ENCODE results near the gene AOPEP.

AOPEP gene

GRCh38 chr9:94851467-94851866 lies 125.0 kb downstream of the AOPEP start:
- DNase-seq = no peak

GRCh38 chr9:94851892-94852291 lies 125.4 kb downstream of the AOPEP start:
- no peak for DNase-seq

- DNase-seq = no peak
Measured at GRCh38 chr9:94852373-94852772, 125.9 kb downstream of the AOPEP start.

GRCh38 chr9:94853887-94854286 lies 127.4 kb downstream of the AOPEP start:
- no peak for DNase-seq

GRCh38 chr9:94855903-94856302 lies 129.4 kb downstream of the AOPEP start:
- DNase-seq = peak; percentile 42

- DNase-seq = no peak
Measured at GRCh38 chr9:94857791-94858190, 131.3 kb downstream of the AOPEP start.

GRCh38 chr9:94859226-94859625 lies 132.7 kb downstream of the AOPEP start:
- DNase-seq = no peak

GRCh38 chr9:94859891-94860290 lies 133.4 kb downstream of the AOPEP start:
- no peak for DNase-seq

- peak; percentile 91 for DNase-seq
Measured at GRCh38 chr9:94860678-94861588, 134.4 kb downstream of the AOPEP start.

GRCh38 chr9:94861589-94862272 lies 135.2 kb downstream of the AOPEP start:
- no peak for DNase-seq

- DNase-seq = no peak
Measured at GRCh38 chr9:94864196-94864595, 137.7 kb downstream of the AOPEP start.

GRCh38 chr9:94864862-94865509 lies 138.5 kb downstream of the AOPEP start:
- no peak for DNase-seq

- no peak for DNase-seq
Measured at GRCh38 chr9:94865582-94866452, 139.3 kb downstream of the AOPEP start.

GRCh38 chr9:94866770-94867169 lies 140.3 kb downstream of the AOPEP start:
- DNase-seq = no peak

GRCh38 chr9:94867281-94867841 lies 140.9 kb downstream of the AOPEP start:
- DNase-seq = no peak

- no peak for DNase-seq
Measured at GRCh38 chr9:94867842-94868312, 141.4 kb downstream of the AOPEP start.

- no peak for DNase-seq
Measured at GRCh38 chr9:94868464-94868863, 142.0 kb downstream of the AOPEP start.

GRCh38 chr9:94869415-94869843 lies 142.9 kb downstream of the AOPEP start:
- DNase-seq = peak; percentile 31

GRCh38 chr9:94870465-94870792 lies 143.9 kb downstream of the AOPEP start:
- no peak for DNase-seq

- DNase-seq = peak; percentile 62
Measured at GRCh38 chr9:94870793-94871558, 144.5 kb downstream of the AOPEP start.

- no peak for DNase-seq
Measured at GRCh38 chr9:94872083-94872833, 145.8 kb downstream of the AOPEP start.

All from hematopoietic multipotent progenitor cell treated with erythropoietin and hydrocortisone succinate and interleukin-3 and kit ligand, for 4 days (in vitro differentiated cells).